Stimulated activated CD4-positive, alpha-beta T cell treated with anti-CD3 and anti-CD28 coated beads, Interleukin-15, amount 100 ng/mL, for 1 hour (primary cell): ENCODE data around the gene COPS9.

Experiments
- DNase-seq, 2 donors: peaks; one replicate each; pipeline ENCODE4 v3.0.0-alpha.2; 2020; ENCODE audit warnings: low read depth in 1 of 2, low spot score in 1 of 2

Gene COPS9

DNA sequence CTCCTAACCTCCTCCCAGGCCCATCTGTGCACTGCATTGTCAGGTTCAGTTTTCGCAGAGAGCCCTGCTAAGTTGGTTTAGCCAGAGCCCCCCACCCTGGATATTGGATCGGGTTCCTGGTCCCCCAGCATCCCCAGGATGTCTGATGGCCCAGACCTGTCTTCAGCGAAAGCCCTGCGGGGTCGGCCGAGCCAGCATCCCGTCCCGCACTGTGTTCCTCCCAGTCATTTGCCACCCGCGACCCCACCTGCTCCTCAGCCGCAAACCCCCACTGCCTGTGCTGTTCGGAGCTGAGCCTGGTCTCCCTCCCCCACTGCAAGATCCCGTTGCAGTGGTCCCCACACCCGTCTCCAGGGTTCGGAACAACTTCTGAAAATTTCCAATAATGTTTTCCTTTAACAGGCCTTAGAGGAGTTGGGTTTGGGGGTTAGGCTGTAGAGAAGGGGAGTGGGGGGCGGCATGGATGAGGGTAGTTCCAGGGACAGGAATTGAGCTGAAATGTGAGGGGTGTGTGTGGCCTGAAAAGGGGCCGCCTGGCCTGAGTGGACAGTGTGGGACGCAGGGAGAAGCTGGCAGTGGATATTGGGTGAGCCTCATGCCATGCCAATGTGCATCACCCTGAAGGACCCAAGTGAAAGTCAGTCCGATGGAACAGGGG is 1.6 kb upstream of the COPS9 start:
- DNase-seq: no peak

DNA sequence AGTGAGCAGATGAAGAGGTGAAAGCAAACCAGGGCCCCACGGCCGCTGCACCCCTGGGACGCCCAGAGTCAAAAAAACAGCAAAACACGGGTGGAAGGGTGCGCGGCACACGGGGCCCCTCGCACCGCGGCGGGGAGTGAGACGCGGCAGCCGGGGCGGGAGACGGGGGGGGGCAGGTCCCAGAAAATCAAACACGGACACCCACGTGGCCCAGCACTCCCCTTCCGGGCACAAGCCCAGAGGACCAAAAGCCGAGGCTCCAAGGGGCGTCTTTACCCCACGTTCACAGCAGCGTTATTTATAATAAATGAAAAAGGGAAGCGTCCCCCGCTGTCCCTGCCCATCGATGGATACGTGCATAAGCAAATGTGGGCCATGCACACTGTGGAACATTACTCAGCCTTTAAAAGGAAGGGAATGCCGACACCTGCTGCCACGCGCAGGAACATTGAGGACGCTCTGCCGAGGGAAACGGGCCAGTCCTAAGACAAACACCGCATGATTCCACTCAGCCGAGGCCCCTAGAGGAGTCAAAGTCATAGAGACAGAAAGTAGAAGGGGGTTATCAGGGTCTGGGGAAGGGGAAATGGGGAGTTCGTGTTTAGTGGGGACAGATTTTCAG is 677 bp upstream of the COPS9 start:
- DNase-seq: peak in 1 of 2 donors; percentile 26

DNA sequence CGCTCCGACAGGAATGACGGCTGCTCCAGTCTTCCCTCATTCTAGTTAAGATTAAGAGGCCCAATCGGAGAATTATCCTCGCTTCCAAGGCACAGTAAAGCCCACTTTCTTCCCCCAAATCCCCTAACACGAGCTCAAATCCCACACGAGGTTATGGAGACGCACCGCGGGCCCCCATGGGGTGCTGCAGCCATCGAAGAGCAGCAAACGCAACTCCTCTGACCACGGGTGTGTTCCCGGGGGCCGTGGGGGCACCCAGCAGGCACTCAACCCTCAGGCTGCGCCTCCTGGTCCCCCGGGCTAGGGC is 446 bp downstream of the COPS9 start:
- DNase-seq: no peak

DNA sequence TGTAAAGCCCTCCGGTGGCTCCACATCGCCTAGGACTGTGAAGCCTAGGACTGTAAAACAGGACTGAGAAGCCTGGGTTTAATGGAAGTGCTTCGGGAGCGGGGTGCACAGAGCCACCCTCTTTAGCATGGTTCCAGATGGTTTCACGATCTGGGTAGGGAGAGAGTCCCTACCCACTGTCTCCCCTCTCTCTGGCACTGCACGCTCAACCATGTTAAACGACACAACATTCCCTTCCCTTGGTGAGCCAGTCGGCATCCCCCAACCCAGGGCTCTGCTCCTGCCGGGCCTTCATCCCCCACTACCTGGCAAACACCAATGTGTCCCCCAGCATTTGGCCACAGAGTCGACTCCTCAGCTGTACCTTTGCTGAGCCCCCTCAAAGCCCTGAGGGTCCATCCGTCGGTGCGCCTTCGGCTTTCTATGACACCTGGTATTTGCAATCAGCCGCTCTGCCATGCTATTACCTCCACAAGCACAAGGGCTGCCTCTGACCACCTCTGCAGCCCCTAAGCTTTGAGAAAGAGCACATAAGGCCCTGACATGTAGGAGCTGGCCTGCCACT is 1.1 kb downstream of the COPS9 start:
- DNase-seq: no peak

DNA sequence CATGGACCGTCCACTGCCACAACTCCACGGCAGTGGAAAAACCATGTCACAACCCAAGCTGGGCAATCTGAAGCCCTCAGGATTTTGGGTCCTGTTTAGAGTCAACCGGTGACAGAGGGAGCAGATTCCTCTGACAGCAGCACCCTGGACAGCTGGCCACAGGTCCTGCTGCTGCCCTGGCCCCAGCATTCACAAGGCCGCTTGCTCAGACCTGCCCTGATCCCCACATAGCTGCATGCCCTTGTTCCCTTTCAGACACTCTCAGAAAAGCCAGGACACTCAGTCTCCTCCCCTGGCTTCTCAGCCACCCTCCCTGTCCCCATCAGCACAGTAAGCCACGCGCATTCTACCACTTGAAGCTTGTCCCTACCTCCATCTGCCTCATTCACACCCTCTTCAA is 1.6 kb downstream of the COPS9 start:
- DNase-seq: no peak

DNA sequence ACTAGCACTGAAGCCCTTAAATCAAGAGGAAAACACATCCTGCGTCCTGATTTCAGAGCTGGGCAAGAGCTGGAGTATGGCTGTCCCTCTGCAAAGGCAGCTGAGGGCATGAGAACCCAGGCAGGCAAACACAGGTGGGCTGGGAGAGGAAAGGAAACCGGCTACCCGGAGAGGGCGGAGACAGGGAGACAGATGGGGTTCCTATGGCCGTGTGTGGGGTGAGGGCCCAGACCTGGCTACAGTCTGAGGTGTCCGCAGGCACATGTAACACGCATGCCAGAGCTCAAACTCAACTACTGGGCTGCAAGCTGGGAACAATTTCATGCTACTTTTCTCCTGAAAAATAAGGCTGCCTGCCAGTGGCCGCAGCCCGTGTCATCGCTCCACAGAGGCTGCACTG is 2.7 kb downstream of the COPS9 start:
- no peak for DNase-seq

DNA sequence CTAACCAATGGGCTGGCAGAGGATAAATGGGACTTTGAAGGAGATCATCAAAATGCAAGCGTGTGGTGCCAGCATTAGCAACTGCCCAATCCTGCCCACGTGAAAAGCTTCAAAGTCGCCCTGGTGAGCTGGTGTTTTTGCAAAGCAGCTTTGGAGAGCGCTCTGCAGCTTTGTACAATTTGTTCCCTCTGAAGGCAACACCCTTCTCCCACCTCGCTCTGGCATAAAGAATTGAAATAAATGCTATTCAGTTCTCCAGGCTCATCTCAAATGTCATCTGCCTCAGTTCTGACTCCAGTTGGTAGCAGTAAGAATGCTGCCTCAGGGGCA is 3.5 kb downstream of the COPS9 start:
- DNase-seq: no peak

DNA sequence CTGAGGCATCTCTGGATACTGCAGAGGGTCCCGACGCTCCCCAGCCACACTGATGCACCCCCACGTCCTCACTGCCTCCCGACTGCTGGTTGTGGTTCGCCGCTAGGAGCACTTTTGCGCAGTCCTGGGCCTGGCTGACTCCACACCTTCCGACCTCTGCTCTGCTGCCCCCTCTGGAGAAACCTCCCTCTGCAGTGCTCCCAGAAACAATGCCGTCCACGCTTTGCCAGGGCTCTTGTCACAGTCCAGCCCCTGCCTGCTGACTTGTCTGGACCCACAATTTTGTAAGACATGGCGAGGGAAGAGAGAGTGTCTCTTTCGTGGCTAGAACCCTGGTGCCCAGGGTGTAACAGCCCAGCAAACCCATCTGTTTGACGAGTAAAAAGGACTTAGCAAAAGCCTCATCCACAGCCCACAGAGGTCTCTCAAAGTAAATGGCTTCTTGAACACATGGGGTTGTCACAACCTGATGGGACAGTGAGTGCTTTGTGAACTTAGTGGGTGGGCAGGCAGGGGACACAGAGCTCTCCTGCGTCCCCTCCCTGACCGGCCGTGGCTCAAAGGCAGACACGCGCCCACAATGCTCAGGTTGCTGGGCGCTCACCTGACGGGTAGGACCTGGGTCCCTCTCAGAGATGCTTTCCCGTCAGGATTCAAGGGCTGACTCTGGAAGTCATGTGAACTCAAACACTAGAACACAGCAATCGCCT is 4.0 kb downstream of the COPS9 start:
- DNase-seq: no peak

DNA sequence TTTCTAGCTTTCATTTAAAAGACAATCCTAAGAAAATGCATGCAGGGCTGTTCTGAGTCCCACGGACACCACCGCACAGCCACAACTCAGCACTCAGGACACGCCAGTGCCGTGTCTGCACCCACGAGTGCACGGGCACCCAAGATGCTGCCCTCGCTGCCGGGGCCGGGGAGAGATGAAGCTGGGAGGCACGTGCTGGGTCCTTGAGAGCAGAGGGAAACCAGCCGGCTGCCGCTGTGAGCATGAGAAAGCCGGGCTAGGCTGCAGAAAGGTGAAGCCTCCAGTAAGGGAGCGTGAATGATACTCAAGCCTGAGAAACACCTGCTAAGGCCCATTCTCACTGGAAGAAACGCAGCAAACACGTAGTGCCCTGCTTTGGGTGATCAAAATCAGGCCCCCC is 4.8 kb downstream of the COPS9 start:
- DNase-seq: no peak

DNA sequence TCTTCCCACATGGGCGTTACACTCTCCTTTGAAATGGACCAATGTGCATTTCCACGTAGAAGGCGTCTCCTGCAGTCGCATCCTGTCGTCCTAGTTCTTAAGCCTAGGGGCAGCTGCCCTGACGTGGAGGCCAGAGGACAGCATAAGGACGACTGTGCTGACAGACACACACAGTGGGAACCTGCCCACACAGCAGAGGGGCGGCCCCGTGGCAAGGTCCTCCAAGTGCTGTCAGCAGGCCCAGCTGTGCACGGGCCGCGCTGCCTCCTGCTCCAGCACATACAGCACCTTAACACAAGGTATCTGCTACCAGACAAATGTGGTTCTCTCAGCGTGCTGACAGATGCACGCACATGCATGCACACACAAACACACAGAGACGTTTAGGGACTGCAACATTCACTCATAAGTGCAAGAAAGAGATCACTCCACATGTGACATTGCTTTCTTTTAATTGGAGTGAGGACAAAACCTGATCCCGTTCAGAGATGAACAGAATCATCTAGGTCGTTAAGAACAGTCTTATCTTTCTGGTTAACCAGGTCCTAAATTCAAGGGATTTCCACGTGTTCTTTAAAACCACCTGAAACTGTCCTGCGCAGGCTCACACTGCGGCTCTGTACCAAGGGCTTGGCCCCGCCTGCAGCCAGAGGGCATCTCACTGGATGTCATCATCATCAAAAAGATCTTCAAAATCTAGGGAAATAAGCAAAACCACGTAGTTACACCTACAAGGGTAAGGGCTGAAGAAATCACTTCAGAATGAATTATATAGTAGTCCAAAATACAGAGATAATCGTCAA is 5.5 kb downstream of the COPS9 start:
- no peak for DNase-seq

DNA sequence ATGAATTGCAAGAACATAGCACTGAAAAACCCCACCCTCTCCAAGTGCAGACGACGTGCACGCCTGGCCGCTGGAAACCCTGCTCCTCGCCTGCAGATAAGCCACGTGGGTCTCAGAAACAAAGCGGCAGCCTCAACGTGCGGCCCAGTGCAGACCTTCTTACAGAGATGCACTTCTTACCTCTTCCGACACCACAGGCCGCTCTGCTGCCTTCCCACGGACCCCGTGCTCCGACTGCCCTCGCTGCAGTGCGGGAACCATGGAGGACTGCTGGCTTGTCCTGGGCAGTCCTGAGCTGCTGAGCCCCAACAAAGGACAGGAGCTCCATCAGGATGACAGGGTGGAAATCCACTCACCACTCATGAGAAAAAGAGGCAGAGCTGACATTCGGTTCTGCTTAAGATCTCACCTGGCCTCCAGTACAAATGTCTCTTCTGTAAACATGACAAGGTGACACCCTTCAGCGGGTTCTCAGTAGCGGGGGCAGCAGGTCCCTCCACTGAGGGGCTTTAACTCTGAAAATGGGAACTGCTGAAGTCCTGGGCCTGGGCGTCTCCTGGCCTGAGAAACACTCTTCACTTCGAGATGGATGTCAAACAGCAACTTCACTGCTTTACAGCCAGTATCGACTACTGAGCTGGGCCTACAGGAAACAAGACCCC is 6.2 kb downstream of the COPS9 start:
- no peak for DNase-seq

DNA sequence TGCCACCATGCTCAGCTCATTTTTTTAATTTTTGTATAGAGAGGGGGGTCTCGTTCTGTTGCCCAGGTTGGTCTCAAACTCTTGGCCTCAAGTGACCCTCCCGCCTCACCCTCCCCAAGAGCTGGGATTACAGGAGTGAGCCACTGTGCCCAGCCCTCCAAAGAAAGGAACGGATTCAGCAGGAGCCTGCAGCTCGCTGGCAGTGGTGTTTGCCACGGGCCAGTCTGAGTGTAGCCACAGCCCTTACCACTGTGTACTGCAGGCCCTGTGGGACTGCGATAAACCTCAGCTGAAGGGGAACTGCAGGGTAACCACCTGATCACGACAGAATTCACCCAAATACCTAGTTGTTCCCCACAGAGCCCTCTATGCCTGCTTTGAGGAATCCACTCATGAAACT is 6.8 kb downstream of the COPS9 start:
- DNase-seq: no peak

DNA sequence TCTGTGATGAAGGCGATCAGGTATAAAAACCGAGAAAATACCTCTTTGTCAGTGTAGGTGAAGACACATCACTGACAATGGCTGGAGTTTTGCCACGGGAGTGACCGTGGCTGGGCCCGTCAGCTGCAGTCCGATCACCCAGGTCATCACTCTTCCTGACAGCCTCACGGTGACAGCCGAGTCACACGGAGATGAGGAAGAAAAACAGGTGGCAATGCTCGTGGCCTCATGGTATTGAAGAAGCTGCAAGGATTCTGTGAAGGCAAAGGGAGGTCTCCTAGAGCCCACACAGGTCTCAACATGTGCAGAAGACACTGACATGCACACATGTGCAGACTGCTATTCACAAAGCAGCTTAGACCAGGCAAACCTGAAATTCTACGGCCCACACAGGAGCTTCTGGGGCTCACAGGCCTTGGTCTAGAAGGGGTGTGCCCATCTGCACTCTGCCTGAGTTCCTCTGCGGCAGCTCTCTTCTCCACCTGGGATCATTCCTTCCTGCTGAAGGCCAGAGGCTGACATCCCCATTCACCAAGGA is 7.4 kb downstream of the COPS9 start:
- no peak for DNase-seq

DNA sequence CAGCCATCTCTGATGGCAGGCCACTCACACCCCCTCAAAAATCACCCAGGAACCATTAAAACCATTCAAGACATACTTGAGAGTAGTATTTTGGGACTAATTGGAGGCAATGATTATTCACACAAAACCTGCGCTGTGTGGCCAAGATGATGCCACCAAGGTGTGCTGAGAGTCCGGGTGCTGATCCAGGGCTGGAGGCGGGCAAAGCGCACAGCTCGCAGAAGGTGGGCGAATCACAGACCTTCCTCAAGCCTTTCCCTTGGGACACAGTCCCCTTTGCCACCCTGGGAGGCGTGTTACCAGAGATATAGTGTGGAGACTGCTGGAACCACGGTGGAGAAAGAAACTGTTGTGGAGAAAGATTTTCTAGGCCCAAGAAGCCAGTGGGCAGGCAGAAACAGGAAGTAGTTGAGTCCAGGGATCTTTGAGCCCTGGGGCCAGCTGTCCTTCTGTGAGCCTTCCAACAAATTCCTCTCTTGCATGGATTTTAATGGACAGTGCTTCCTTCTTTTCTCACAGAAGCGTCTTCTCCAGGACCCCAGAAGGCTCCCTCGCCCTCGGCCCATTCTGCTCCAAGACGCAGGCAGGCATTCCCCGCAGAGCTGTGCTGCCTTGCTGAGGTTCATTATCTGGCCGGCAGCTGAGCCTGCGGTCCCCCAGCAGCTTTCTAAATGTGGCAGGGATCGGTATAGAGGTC is 8.0 kb downstream of the COPS9 start:
- no peak for DNase-seq

DNA sequence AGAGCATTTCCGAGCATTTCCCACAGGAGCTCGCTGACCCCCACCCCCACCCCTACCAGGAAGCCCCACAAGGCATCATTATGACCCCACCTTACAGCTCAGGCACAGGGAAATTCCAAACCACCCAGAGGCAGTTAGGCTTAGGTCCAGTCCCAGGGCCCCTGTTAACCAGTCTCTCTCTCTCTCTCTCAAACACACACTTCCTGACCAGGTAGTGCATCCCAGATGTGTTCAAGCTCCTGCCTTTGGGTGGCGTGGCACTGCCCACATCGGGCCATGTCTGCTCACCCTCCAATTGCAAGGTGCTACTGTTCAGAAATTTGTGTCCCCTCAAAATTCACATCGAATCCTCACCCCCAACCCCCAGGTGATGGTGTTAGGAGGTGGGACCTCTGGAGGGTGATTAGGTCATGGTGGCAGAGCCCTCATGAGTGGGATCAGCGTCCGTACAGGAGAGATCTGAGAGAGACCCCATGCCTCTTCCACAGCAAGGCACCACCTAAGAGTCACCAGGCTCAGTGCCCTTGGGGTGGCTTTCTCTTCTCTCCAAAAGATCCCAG is 8.8 kb downstream of the COPS9 start:
- DNase-seq: no peak

DNA sequence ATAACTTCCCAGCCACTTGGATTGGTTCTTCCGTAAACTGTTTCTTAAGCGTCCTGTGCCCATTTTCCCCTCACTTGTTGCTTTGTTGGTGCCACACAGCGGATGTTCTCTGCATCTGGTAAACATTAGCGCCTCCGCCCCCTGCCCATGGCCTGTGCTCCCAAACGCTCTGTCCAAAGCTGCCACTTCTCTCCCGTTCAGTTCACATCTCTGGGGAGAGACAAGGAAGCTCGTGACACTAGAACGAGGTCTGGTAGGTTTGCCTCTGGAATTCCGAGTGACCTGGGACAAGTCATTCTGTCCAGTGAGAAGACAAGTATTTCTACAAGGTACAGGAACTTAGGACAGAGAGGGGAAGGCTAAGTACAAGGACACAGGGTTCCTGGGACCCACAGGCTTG is 9.4 kb downstream of the COPS9 start:
- DNase-seq: no peak

DNA sequence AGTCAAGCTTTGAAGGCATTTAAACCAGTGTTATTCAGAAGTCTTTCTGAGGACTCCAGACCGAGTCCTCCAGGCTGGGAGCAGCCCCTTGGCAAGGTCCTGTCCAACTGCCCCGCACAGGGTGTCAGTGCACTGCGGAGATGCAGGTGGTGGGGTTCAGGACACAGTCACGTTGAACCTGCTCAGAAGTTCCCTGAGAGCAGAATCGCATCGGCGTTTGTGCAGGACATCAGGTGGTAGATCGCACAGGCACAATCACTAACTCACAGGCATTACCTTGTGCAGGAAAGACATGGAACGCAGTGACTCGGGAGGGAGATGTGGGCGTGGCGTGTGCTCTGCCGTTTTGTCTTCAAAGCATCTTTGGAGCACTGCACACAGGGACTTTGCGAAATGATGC is 10.4 kb downstream of the COPS9 start:
- no peak for DNase-seq

DNA sequence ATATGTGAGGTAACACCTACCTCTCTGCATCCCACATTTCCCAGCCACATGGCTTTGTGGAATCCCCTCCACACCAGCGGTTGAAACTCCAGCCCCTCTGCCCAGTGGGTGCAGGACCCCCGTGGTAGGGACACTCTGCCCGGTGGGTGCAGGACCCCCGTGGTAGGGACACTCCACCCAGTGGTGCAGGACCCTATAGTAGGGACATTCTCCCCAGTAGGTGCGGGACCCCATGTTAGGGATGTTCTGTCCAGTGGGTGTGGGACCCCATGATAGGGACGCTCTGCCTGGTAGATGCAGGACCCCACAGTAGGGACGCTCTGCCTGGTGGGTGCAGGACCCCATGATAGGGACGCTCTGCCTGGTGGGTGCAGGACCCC is 11.5 kb downstream of the COPS9 start:
- no peak for DNase-seq

DNA sequence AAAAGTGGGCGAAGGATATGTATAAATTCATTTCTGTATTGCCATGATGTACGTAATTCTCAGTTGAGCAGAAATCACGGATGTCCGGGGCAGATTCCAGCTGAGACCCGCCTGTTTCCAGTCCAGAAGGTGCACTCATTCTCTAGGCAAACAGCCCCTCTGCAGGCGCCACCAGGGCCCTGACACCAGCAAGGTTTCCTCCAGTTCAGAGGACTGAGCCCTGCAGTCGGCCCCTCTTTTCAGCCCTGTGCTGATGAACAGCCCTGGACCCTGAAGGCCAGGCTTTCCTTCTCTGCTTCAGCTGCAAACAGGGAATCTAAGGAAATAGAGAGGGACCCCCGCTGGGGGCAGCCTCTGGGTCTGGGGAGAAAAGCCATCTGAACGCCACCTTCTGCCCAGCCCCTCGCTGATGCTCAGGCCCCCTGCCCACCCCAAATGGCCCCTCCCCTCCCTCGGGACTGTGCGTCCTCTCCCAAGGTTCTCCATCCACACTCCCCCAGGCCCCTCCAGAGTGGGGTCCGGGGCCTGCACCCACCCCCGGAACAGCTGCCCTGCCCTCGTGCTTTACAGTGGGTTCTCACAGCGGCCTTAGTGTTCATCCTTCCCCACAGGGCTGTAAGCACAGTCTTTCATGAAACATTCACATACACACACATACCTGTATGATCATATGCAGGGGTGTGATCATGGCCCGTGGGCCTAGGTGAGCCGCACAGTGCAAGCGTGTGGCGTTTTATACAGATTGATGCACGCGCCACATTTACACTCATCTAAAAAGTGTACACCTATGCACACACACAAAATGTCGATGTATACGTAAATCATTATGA is 12.1 kb downstream of the COPS9 start:
- no peak for DNase-seq
